DOHH2 (cell line): ENCODE measurements around the gene ZNF23.

Experiments
- CTCF ChIP-seq: fragments of 200-600 bp; sonication (generic); IDR thresholded peaks from one replicate; pipeline ENCODE4 v1.5.1; 2014; ENCODE audit warnings: antibody characterized with exemption, mild to moderate bottlenecking, low read depth, low read length; ENCODE audit not compliant: poor library complexity, severe bottlenecking
- EZH2phosphoT487 ChIP-seq: fragments of 200-600 bp; sonication (generic); IDR thresholded peaks from 2 replicates; pipeline ENCODE4 v1.6.1; 2017; ENCODE audit warnings: borderline replicate concordance, mild to moderate bottlenecking, antibody characterized with exemption, low read length, moderate library complexity, mixed read lengths

GRCh38 chr16:71423016-71423415, 39.0 kb downstream of the ZNF23 start:
- TF ChIP-seq CTCF: no peak
- no peak for TF ChIP-seq EZH2phosphoT487
